HUES6 (cell line): ENCODE data around the gene ABHD2.

ENCODE experiments used
- H3K27ac ChIP-seq: 2 replicates; pipeline ENCODE4 v1.7.0; 2013; ENCODE audit warnings: low read depth, mild to moderate bottlenecking, low read length, inconsistent platforms
- H3K27me3 ChIP-seq: 2 replicates; pipeline ENCODE4 v1.6.1; 2013; ENCODE audit warnings: low read length; ENCODE audit not compliant: control insufficient read depth, insufficient read depth
- H3K36me3 ChIP-seq: 2 replicates; pipeline ENCODE4 v1.6.1; 2013; ENCODE audit warnings: low read length; ENCODE audit not compliant: control insufficient read depth, insufficient read depth
- H3K4me1 ChIP-seq: 2 replicates; pipeline ENCODE4 v1.6.1; 2013; ENCODE audit warnings: low read length; ENCODE audit not compliant: control insufficient read depth, insufficient read depth
- H3K4me3 ChIP-seq: 2 replicates; pipeline ENCODE4 v1.5.1; 2013; ENCODE audit warnings: low read depth, low read length
- H3K9ac ChIP-seq: one replicate; pipeline ENCODE4 v1.6.1; 2013; ENCODE audit warnings: mild to moderate bottlenecking, low read length
- H3K9me3 ChIP-seq: 2 replicates; pipeline ENCODE4 v1.6.1; 2013; ENCODE audit warnings: low read depth, low read length; ENCODE audit not compliant: control insufficient read depth, insufficient read depth

The ABHD2 gene

DNA sequence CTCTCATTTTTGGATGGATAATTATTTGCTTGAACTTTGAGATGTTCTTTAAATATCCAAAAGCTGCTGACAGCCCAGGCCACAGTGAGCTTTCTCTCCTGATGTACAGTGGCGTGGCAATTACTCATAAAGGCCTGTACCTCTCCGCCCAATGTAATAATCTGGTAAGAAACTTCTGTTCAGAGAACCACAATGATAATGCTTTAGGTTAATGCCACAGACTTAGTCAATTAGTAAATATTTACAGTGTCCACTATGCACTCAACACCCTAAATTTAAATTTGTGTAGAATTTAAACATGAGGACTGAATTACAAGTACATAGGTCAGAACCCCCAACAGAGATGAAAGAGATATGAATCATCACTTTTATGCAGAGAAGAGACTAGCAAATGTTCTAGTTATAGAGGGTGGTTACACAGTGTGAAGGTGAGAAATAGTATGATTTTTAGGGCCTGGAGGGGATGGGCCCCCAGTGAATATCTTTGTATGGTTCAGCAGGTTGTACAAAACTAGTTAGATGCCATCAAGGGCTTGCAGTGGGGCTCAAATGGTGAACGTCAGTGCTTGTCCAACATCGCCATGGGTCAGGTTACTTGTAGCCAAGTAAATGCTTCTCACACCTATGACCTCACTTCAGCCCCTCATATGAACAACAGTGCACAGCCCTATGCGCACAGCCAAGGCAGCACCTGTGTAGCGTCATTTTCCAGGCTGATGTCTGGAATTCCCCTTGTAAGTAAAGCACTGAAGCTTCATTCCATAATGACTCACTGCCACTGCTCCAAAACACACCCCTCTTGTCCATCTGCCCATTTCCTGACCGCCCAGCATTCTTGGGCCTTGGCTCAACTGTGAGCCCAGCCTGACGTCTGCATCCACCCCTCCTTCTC, 13.3 kb downstream of the ABHD2 start:
- Histone ChIP-seq H3K27me3 (no peaks in the 10 kb centered on the region), H3K9me3 (no peaks in the 10 kb centered on the region), H3K36me3 (no peaks in the 10 kb centered on the region), H3K9ac (no peak overlapping the region), H3K4me1 (no peaks in the 10 kb centered on the region), H3K4me3 (no peak overlapping the region), H3K27ac (no peak overlapping the region)

DNA sequence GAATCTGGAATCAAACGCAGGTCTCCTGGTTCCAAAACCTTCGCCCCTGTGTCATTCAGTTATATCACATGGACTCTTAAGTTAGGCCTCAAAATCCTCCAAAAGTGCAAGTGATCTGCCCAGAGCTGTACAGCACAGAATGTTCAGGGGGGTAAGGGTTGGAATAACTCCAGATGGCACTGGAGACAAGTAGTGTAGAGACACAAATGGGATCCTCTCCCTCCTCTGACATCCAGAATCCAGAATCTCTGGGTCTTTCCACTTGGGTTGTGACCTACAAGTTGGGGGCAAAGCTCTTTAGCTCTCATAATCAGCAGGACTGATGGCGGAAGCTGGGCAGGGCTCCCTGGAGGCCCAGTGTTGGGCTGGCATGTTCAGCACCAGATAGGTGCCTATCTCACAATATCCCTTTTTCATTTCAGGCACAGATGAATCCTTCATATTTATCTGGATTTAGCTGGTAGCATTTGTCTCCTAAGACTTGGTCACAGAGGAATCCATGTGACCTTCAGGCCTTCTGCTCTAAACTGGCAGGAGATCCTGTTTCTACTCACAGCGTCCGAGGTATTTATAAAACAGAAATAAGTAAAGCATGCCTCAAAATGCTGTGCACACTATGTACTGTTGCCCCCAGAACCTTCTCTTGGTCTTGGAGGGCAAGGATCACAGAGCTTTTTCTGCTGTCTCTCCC, 15.4 kb downstream of the ABHD2 start:
- no peaks in the 10 kb centered on the region for H3K36me3 ChIP-seq
- H3K9me3 ChIP-seq, result no peaks in the 10 kb centered on the region
- no peak overlapping the region for H3K9ac ChIP-seq
- H3K4me3 ChIP-seq, result no peak overlapping the region
- no peaks in the 10 kb centered on the region for H3K27me3 ChIP-seq
- H3K4me1 ChIP-seq, result no peaks in the 10 kb centered on the region
- H3K27ac ChIP-seq, result no peak overlapping the region

DNA sequence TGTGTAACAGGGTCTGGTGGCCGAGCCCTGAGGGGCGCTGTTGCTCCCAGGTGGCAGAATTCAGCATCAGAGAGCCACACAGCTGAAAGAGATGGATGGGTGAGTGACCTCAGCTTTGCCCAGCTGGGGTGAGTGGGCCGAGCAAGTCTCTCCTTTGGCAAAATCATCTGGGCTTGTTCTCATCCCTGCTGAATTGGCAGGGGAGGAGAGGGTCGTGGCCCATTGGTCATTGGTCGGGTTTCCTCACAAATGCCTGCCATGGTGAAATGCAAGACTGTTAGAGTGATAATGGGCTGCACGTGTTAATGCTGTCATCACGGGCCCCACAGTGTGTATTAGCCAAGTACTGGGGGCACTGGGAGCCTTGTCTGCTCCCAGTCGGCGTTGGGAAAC, 15.9 kb downstream of the ABHD2 start:
- H3K4me1 ChIP-seq, result peaks cover 4% of the 10 kb centered on the region
- H3K36me3 ChIP-seq, result no peaks in the 10 kb centered on the region
- H3K9me3 ChIP-seq, result no peaks in the 10 kb centered on the region
- H3K27me3 ChIP-seq, result no peaks in the 10 kb centered on the region
- H3K4me3 ChIP-seq, result no peak overlapping the region
- H3K9ac ChIP-seq, result no peak overlapping the region
- no peak overlapping the region for H3K27ac ChIP-seq

DNA sequence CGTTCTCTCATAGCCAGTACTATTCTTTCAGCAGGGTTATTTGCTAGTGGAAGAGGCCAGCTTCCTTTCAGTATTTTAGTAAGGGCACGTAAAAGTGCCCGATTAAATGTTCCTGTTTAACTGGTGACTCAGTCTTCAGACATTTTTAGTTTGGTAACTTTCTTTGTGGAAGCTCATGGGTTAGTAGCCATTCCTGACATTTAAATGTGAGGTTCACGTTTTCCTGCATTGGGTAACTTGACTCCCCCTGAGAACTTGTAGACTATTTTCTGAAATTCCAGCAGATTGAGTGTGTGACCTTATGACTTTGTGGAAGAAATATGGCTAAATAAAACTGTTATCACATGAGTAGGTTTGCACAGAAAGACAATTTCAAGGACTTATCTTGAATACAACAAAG, 16.9 kb downstream of the ABHD2 start:
- H3K9ac ChIP-seq, result no peak overlapping the region
- H3K27ac ChIP-seq, result no peak overlapping the region
- peaks cover 8% of the 10 kb centered on the region for H3K4me1 ChIP-seq
- H3K27me3 ChIP-seq, result no peaks in the 10 kb centered on the region
- H3K4me3 ChIP-seq, result no peak overlapping the region
- H3K36me3 ChIP-seq, result no peaks in the 10 kb centered on the region
- H3K9me3 ChIP-seq, result no peaks in the 10 kb centered on the region

DNA sequence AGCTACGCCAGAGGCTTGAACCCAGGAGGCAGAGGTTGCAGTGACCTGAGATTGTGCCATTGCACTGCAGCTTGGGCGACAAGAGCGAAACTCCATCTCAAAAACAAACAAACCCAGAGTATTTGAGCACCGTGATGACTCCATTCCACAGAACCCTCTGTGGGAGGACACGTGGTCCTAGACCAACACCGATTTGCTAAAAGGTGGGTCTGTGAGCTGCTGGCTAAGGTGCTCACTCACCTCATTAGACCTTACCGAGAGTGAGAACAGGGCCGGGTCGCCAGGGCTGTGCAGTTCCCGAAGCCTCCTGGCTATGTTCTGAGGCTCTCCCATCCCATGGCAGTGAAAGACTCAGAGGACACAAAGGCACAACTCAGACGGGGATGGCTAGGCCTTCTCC, 17.9 kb downstream of the ABHD2 start:
- Histone ChIP-seq H3K4me3 (no peak overlapping the region), H3K27ac (no peak overlapping the region), H3K36me3 (no peaks in the 10 kb centered on the region), H3K9ac (no peak overlapping the region), H3K4me1 (peaks cover 8% of the 10 kb centered on the region), H3K27me3 (no peaks in the 10 kb centered on the region), H3K9me3 (no peaks in the 10 kb centered on the region)

DNA sequence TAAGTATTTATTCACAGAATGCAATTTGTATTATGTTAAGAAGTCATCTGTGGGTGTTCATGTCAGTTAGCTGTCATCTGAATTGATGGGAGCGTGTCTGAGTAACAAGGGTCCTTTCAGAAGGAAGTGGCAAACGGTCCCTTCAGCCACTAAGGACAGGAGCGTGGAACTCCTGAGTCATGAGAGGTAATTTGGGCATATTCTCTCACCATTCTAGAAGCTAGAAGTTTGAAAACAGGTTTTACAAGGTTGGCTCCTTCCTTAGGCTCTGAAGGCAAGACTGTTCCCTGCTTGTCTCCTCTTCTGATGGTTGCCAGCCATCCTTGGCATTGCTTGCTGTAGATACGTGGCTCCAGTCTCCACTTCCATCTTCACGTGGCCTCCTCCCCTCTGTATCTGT, 19.7 kb downstream of the ABHD2 start:
- Histone ChIP-seq H3K4me1 (peaks cover 12% of the 10 kb centered on the region), H3K9me3 (no peaks in the 10 kb centered on the region), H3K27ac (no peak overlapping the region), H3K4me3 (no peak overlapping the region), H3K9ac (no peak overlapping the region), H3K36me3 (no peaks in the 10 kb centered on the region), H3K27me3 (no peaks in the 10 kb centered on the region)

DNA sequence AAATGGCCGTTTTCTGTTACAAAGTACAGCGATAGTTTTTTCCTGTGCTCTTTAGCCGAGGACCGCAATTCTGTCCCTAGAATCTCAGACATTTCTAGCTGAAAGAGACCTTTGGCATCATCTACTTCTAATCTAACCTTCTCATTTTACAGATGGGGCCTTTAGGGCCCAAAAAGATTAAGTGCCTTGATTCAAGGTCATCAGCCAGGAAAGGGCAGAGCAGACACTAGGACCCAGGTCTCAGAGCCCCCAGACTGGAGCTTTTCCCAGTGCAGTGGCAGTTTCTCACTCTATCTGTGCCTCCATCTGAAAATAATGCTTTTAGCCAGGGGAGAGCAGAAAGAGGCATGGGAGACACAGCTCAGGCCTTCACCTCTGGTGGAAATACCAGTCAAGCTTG, 20.6 kb downstream of the ABHD2 start:
- Histone ChIP-seq H3K9me3 (no peaks in the 10 kb centered on the region), H3K4me1 (peaks cover 12% of the 10 kb centered on the region), H3K36me3 (no peaks in the 10 kb centered on the region), H3K9ac (no peak overlapping the region), H3K4me3 (no peak overlapping the region), H3K27ac (no peak overlapping the region), H3K27me3 (no peaks in the 10 kb centered on the region)

DNA sequence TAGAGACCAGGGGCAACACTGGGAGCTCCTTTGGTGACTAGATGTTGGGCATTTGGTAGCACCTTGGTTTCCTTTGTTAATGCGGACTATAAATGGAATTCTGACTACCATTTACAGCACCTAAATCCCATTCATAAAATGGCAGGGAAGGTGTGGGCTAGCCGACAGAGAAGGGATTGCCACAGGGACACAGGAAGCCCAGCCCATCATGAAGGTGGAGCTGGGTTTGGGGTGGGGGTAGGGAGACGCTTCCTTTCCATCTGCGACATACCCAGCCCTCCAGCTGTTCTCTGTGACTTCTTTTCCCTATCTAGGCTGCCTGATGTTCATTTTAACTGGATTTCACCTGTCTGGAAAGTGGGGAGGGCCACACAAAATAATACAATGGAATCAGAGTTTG, 21.0 kb downstream of the ABHD2 start:
- H3K4me1 ChIP-seq, result peaks cover 12% of the 10 kb centered on the region

DNA sequence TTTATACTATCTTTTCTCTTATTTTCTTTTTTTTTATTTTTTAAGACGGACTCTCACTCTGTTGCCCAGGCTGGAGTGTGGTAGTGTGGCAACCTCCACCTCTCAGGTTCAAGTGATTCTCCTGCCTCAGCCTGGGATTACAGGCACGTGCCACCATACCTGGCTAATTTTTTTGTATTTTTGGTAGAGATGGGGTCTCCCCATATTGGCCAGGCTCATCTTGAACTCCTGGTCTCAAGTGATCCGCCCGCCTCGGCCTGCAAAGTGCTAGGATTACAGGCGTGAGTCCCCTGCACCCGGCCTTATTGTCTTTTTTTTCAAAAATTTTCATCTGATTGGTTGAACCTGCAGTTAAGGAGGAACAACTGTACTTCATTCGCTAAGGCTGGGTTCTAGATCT, 21.8 kb downstream of the ABHD2 start:
- H3K36me3 ChIP-seq, result no peaks in the 10 kb centered on the region
- no peaks in the 10 kb centered on the region for H3K9me3 ChIP-seq
- no peak overlapping the region for H3K9ac ChIP-seq
- no peak overlapping the region for H3K27ac ChIP-seq
- H3K4me3 ChIP-seq, result no peak overlapping the region
- no peaks in the 10 kb centered on the region for H3K27me3 ChIP-seq
- H3K4me1 ChIP-seq, result peaks cover 12% of the 10 kb centered on the region

More for the DNA sequence above, 21.0 kb downstream of the ABHD2 start:
- Histone ChIP-seq H3K36me3 (no peaks in the 10 kb centered on the region), H3K9ac (no peak overlapping the region), H3K27ac (no peak overlapping the region), H3K4me3 (no peak overlapping the region), H3K27me3 (no peaks in the 10 kb centered on the region), H3K9me3 (no peaks in the 10 kb centered on the region)

DNA sequence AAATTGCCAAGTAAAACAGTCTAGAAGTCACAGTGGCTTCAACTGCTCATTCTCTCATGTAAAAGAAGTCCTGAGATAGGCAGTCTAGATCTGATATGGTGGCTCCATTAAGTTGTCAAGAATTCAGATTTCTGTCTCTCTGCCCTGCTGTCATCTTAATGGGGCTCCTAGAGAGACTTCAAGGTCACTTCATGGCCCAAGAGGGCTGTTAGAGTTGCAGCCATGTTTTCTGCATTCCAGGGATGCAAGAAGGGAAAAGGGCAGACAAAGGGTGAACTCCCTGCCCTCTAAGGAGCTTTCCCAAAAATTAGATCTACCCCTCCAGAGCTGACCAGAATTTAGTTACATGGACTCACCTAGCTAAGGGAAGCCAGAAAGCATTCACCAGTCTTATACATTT, 23.1 kb downstream of the ABHD2 start:
- Histone ChIP-seq H3K4me3 (no peak overlapping the region), H3K27me3 (no peaks in the 10 kb centered on the region), H3K4me1 (peaks cover 12% of the 10 kb centered on the region), H3K27ac (no peak overlapping the region), H3K9ac (no peak overlapping the region), H3K36me3 (no peaks in the 10 kb centered on the region), H3K9me3 (no peaks in the 10 kb centered on the region)

DNA sequence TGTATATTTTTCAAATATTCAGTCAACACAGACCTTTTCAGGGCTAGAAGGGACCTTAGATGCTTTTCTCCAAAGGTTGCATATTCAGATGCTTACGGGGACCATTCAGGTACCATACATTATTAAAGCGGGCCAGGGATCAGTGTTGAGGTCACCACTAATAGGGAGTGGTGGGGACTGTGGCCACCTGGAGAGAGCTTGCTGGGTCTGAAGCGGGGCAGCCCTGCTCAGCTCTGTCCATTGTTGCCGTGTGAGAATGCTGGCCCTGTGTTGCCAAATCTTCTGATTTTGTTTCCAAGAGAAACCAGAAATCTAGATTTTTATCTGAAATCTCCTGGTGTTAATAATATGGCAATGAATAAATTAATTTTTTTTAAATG, 23.7 kb downstream of the ABHD2 start:
- H3K27ac ChIP-seq, result no peak overlapping the region

More for the DNA sequence above, 23.7 kb downstream of the ABHD2 start:
- Histone ChIP-seq H3K27me3 (no peaks in the 10 kb centered on the region), H3K36me3 (peaks cover 3% of the 10 kb centered on the region; the same call in 1 of the 2 replicates), H3K9ac (no peak overlapping the region), H3K4me3 (no peak overlapping the region), H3K4me1 (peaks cover 12% of the 10 kb centered on the region), H3K9me3 (no peaks in the 10 kb centered on the region)
